Gastroesophageal sphincter (tissue), 4 donors: Measurements from ENCODE around the gene CFAP210. TPM values are rescaled to one million over a fixed set of nuclear protein-coding genes. Genes with fewer than 3 reads are reported as not detected.

Experiments used
- ATAC-seq: fragments of 150-250 bp; one replicate; pipeline ENCODE4 v1.9.1; 2016; ENCODE audit warnings: mild to moderate bottlenecking, moderate library complexity
- H3K27ac ChIP-seq, 4 donors: fragments of 200-600 bp; sonication (generic) in 3 of 4; 1 replicate in 3 of 4; 2 replicates in 1 of 4; pipeline ENCODE4 v1.5.1; 2016 to 2019
- H3K27me3 ChIP-seq: fragments of 200-600 bp; sonication (generic); one replicate; pipeline ENCODE4 v1.5.1; 2019
- H3K36me3 ChIP-seq, 2 donors: fragments of 200-600 bp; sonication (generic); one replicate each; pipeline ENCODE4 v1.5.1; 2019; ENCODE audit warnings: control low read depth in 1 of 2
- H3K4me1 ChIP-seq, 3 donors: fragments of 200-600 bp; sonication (generic); 1 replicate in 2 of 3; 2 replicates in 1 of 3; pipeline ENCODE4 v1.5.1; 2016 to 2019; ENCODE audit warnings: control low read depth in 2 of 3
- H3K4me3 ChIP-seq, 2 donors: fragments of 200-600 bp; sonication (generic); one replicate each; pipeline ENCODE4 v1.5.1; 2019; ENCODE audit warnings: mild to moderate bottlenecking in 1 of 2, moderate library complexity in 1 of 2
- H3K9me3 ChIP-seq, 3 donors: fragments of 200-600 bp; sonication (generic); one replicate each; pipeline ENCODE4 v1.5.1; 2017 to 2019; ENCODE audit warnings: control low read depth in 2 of 3
- CTCF ChIP-seq, 4 experiments: fragments of 200-600 bp in 2 of 4; fragments of 450-650 bp in 2 of 4; sonication (generic) in 1 of 4; IDR thresholded peaks; one replicate each; pipeline ENCODE4 v1.5.1; 2017 to 2019; ENCODE audit warnings: antibody characterized with exemption in 4 of 4, mild to moderate bottlenecking in 2 of 4, moderate library complexity in 2 of 4
- EP300 ChIP-seq: sonication (generic); formaldehyde crosslinking; IDR thresholded peaks from one replicate; pipeline ENCODE4 v1.6.1; 2017; ENCODE audit warnings: antibody characterized with exemption, mild to moderate bottlenecking
- POLR2A ChIP-seq, 2 donors: fragments of 450-650 bp; IDR thresholded peaks; one replicate each; pipeline ENCODE4 v1.6.1; 2017; ENCODE audit warnings: antibody characterized with exemption in 2 of 2, mild to moderate bottlenecking in 2 of 2, moderate library complexity in 1 of 2
- POLR2AphosphoS5 ChIP-seq: sonication (generic); formaldehyde crosslinking; IDR thresholded peaks from one replicate; pipeline ENCODE4 v1.6.1; 2017; ENCODE audit warnings: antibody characterized with exemption
- WGBS, 2 donors: methylation state at CpG; one replicate each; pipeline ENCODE4 v1.1.5; 2018; ENCODE audit warnings: low coverage in 1 of 2; 5-methylcytosine and 5-hydroxymethylcytosine counted together
- total RNA-seq, 4 donors: library from RNA; depleted of rRNA; stranded (reverse); fragments of >200 nt; gene quantifications; one replicate each; pipeline ENCODE4 v1.1.0, GENCODE V29; 2016

The CFAP210 gene
- total RNA-seq, 4 donors from 2014 or later, result not detected

- Histone ChIP-seq H3K4me1 (peaks cover 0 to 12% (median 0%) of the 10 kb centered on the region in 3 donors), H3K36me3 (peaks cover 0 to 57% of the 10 kb centered on the region in 2 donors), H3K27me3 (no peaks in the 10 kb centered on the region), H3K4me3 (no peak overlapping the region), H3K9me3 (no peaks in the 10 kb centered on the region), H3K27ac (no peak overlapping the region)
- WGBS, 2 donors, result 90 to 93% methylated on average over 3 of the region's 3 CpGs
- ATAC-seq, result no peak
- TF ChIP-seq CTCF (IDR thresholded peaks at IDR 0.05), result no peak
- no peak for TF ChIP-seq POLR2A (IDR thresholded peaks at IDR 0.05)
- no peak for TF ChIP-seq POLR2AphosphoS5
- TF ChIP-seq EP300, result no peak
These were observed 56.6 kb downstream of the CFAP210 start for GRCh38 chr2:169637620-169638019.

- H3K4me3 ChIP-seq, result no peak overlapping the region
- H3K27me3 ChIP-seq, result no peaks in the 10 kb centered on the region
- no peak for TF ChIP-seq EP300
- no peak for TF ChIP-seq POLR2A (IDR thresholded peaks at IDR 0.05)
- TF ChIP-seq POLR2AphosphoS5, result no peak
- no peak for TF ChIP-seq CTCF (IDR thresholded peaks at IDR 0.05)
- no peak overlapping the region for H3K27ac ChIP-seq
- 91 to 95% methylated on average over 7 to 8 of the region's 8 CpGs for WGBS, 2 donors
- ATAC-seq, result no peak
- H3K36me3 ChIP-seq, result peaks cover 0 to 67% of the 10 kb centered on the region in 2 donors
- H3K9me3 ChIP-seq, result no peaks in the 10 kb centered on the region
- H3K4me1 ChIP-seq, result peaks cover 0 to 6% (median 0%) of the 10 kb centered on the region in 3 donors
These were observed 57.6 kb downstream of the CFAP210 start for GRCh38 chr2:169636440-169637097.

DNA sequence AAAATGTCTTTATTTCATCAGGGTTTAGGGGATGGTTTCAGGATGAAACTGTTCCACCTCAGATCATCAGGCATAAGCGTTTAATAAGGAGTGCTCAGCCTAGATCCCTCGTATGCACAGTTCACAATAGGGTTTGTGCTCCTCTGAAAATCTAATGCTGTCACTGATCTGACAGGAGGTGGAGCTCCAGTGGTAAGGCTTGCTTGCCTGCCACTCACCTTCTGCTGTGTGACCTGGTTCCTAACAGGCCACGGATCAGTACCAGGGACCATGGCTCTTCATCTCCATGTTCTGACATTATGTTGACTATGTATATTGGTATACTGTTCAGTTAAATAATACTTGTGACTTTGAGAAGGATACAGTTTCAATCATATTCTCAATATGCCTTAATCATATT lies 68.4 kb downstream of the CFAP210 start:
- Histone ChIP-seq H3K27me3 (no peaks in the 10 kb centered on the region), H3K27ac (no peak overlapping the region), H3K4me1 (no peaks in the 10 kb centered on the region), H3K4me3 (no peak overlapping the region), H3K9me3 (no peaks in the 10 kb centered on the region), H3K36me3 (peaks cover 0 to 78% of the 10 kb centered on the region in 2 donors)
- ATAC-seq, result no peak
- no peak for TF ChIP-seq EP300
- TF ChIP-seq POLR2A (IDR thresholded peaks at IDR 0.05), result no peak
- no peak for TF ChIP-seq CTCF (IDR thresholded peaks at IDR 0.05)
- no peak for TF ChIP-seq POLR2AphosphoS5
- WGBS, 2 donors, result 84 to 92% methylated on average over 2 to 3 of the region's 3 CpGs

GRCh38 chr2:169623235-169623634 lies 71.0 kb downstream of the CFAP210 start:
- no peaks in the 10 kb centered on the region for H3K9me3 ChIP-seq
- no peaks in the 10 kb centered on the region for H3K27me3 ChIP-seq
- H3K4me1 ChIP-seq, result no peaks in the 10 kb centered on the region
- WGBS, 2 donors, result 68 to 81% methylated on average over 3 to 4 of the region's 4 CpGs
- ATAC-seq, result no peak
- TF ChIP-seq CTCF (IDR thresholded peaks at IDR 0.05) (no peak), EP300 (no peak), POLR2A (IDR thresholded peaks at IDR 0.05) (no peak), POLR2AphosphoS5 (no peak)
- H3K36me3 ChIP-seq, result peaks cover 0 to 74% of the 10 kb centered on the region in 2 donors
- H3K4me3 ChIP-seq, result no peak overlapping the region
- no peak overlapping the region for H3K27ac ChIP-seq

DNA sequence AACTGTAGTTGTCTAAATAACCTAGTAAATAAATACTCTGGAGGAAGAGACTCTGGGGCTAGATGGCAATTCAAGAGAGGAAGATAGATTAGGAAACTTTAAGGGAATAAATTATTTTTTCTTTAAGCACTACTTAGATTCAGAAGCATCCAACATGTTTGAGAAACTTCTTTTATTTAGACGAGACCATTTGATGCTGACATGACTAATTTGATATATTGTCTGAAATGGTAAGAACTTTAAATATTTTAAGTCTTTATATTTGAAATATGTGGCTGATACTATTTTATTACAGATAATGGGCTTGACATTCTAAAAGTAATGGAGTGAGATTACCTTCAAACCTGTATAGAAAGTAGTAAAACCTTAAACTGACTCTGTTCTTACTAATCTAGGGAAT lies 73.7 kb downstream of the CFAP210 start:
- peaks cover 0 to 79% of the 10 kb centered on the region in 2 donors for H3K36me3 ChIP-seq
- no peaks in the 10 kb centered on the region for H3K27me3 ChIP-seq
- WGBS, 2 donors, result 77 to 83% methylated on average over 1 of the region's 1 CpG
- no peaks in the 10 kb centered on the region for H3K9me3 ChIP-seq
- no peak overlapping the region for H3K27ac ChIP-seq
- H3K4me1 ChIP-seq, result no peaks in the 10 kb centered on the region
- TF ChIP-seq POLR2A (IDR thresholded peaks at IDR 0.05), result no peak
- no peak for ATAC-seq
- H3K4me3 ChIP-seq, result no peak overlapping the region
